Measurements from ENCODE around the gene RAB40C.

RAB40C gene

GRCh38 chr16:630249-630814 lies 40.5 kb downstream of the RAB40C start:
- no peak overlapping the region for H3K9ac ChIP-seq (ENCODE audit: low read length)

GRCh38 chr16:630815-631405 lies 41.0 kb downstream of the RAB40C start, which contains the start of gene WFIKKN1:
WFIKKN1 (plus strand) TSS chr16:630985; CDS start chr16:631254, 269 bp downstream.
- no peaks in the 10 kb centered on the region for H3K27me3 ChIP-seq (ENCODE audit: control insufficient read depth, insufficient read depth, low read length)
- no peak within 1 kb of the TSS for H3K4me3 ChIP-seq (ENCODE audit: low read length)
- H3K4me1 ChIP-seq (ENCODE audit: control insufficient read depth, insufficient read depth, low read length): peaks cover 30% of the 10 kb centered on the region
- H3K9me3 ChIP-seq (ENCODE audit: control insufficient read depth, low read length): no peaks in the 10 kb centered on the region
- H3K9ac ChIP-seq (ENCODE audit: low read length): no peak within 1 kb of the TSS
- H3K36me3 ChIP-seq (ENCODE audit: control insufficient read depth, insufficient read depth, low read length): peaks cover 7% of the 10 kb centered on the region

More at GRCh38 chr16:630249-630814, 40.5 kb downstream of the RAB40C start:
- H3K27me3 ChIP-seq (ENCODE audit: control insufficient read depth, insufficient read depth, low read length): no peaks in the 10 kb centered on the region
- H3K4me1 ChIP-seq (ENCODE audit: control insufficient read depth, insufficient read depth, low read length): peaks cover 26% of the 10 kb centered on the region
- no peak overlapping the region for H3K4me3 ChIP-seq (ENCODE audit: low read length)
- no peaks in the 10 kb centered on the region for H3K9me3 ChIP-seq (ENCODE audit: control insufficient read depth, low read length)
- H3K36me3 ChIP-seq (ENCODE audit: control insufficient read depth, insufficient read depth, low read length): peaks cover 10% of the 10 kb centered on the region

- H3K4me1 ChIP-seq (ENCODE audit: control insufficient read depth, insufficient read depth, low read length): peaks cover 30% of the 10 kb centered on the region
- no peak overlapping the region for H3K9ac ChIP-seq (ENCODE audit: low read length)
- no peaks in the 10 kb centered on the region for H3K27me3 ChIP-seq (ENCODE audit: control insufficient read depth, insufficient read depth, low read length)
- no peak overlapping the region for H3K4me3 ChIP-seq (ENCODE audit: low read length)
- no peaks in the 10 kb centered on the region for H3K36me3 ChIP-seq (ENCODE audit: control insufficient read depth, insufficient read depth, low read length)
- H3K9me3 ChIP-seq (ENCODE audit: control insufficient read depth, low read length): no peaks in the 10 kb centered on the region
Observed at GRCh38 chr16:631808-632358, 42.0 kb downstream of the RAB40C start.

GRCh38 chr16:632486-633335 lies 42.8 kb downstream of the RAB40C start:
- Histone ChIP-seq H3K4me1 (ENCODE audit: control insufficient read depth, insufficient read depth, low read length) (peaks cover 29% of the 10 kb centered on the region), H3K36me3 (ENCODE audit: control insufficient read depth, insufficient read depth, low read length) (no peaks in the 10 kb centered on the region), H3K4me3 (ENCODE audit: low read length) (no peak overlapping the region), H3K9ac (ENCODE audit: low read length) (no peak overlapping the region), H3K9me3 (ENCODE audit: control insufficient read depth, low read length) (no peaks in the 10 kb centered on the region), H3K27me3 (ENCODE audit: control insufficient read depth, insufficient read depth, low read length) (no peaks in the 10 kb centered on the region)

GRCh38 chr16:633336-634050 lies 43.6 kb downstream of the RAB40C start:
- no peak overlapping the region for H3K4me3 ChIP-seq (ENCODE audit: low read length)
- no peaks in the 10 kb centered on the region for H3K27me3 ChIP-seq (ENCODE audit: control insufficient read depth, insufficient read depth, low read length)
- no peak overlapping the region for H3K9ac ChIP-seq (ENCODE audit: low read length)
- no peaks in the 10 kb centered on the region for H3K9me3 ChIP-seq (ENCODE audit: control insufficient read depth, low read length)
- no peaks in the 10 kb centered on the region for H3K36me3 ChIP-seq (ENCODE audit: control insufficient read depth, insufficient read depth, low read length)
- H3K4me1 ChIP-seq (ENCODE audit: control insufficient read depth, insufficient read depth, low read length): peaks cover 30% of the 10 kb centered on the region

GRCh38 chr16:634051-634670 lies 44.3 kb downstream of the RAB40C start:
- no peaks in the 10 kb centered on the region for H3K36me3 ChIP-seq (ENCODE audit: control insufficient read depth, insufficient read depth, low read length)
- peaks cover 30% of the 10 kb centered on the region for H3K4me1 ChIP-seq (ENCODE audit: control insufficient read depth, insufficient read depth, low read length)

GRCh38 chr16:634996-635395 lies 45.1 kb downstream of the RAB40C start:
- no peaks in the 10 kb centered on the region for H3K27me3 ChIP-seq (ENCODE audit: control insufficient read depth, insufficient read depth, low read length)
- no peaks in the 10 kb centered on the region for H3K9me3 ChIP-seq (ENCODE audit: control insufficient read depth, low read length)
- H3K36me3 ChIP-seq (ENCODE audit: control insufficient read depth, insufficient read depth, low read length): no peaks in the 10 kb centered on the region
- H3K9ac ChIP-seq (ENCODE audit: low read length): no peak overlapping the region
- no peak overlapping the region for H3K4me3 ChIP-seq (ENCODE audit: low read length)
- peaks cover 28% of the 10 kb centered on the region for H3K4me1 ChIP-seq (ENCODE audit: control insufficient read depth, insufficient read depth, low read length)

More at GRCh38 chr16:634051-634670, 44.3 kb downstream of the RAB40C start:
- H3K9me3 ChIP-seq (ENCODE audit: control insufficient read depth, low read length): no peaks in the 10 kb centered on the region
- no peak overlapping the region for H3K4me3 ChIP-seq (ENCODE audit: low read length)
- no peaks in the 10 kb centered on the region for H3K27me3 ChIP-seq (ENCODE audit: control insufficient read depth, insufficient read depth, low read length)
- H3K9ac ChIP-seq (ENCODE audit: low read length): no peak overlapping the region

- H3K9ac ChIP-seq (ENCODE audit: low read length): peak overlapping the region; percentile 68
- H3K9me3 ChIP-seq (ENCODE audit: control insufficient read depth, low read length): no peaks in the 10 kb centered on the region
- H3K27me3 ChIP-seq (ENCODE audit: control insufficient read depth, insufficient read depth, low read length): no peaks in the 10 kb centered on the region
- peak overlapping the region; percentile 46 for H3K4me3 ChIP-seq (ENCODE audit: low read length)
- H3K4me1 ChIP-seq (ENCODE audit: control insufficient read depth, insufficient read depth, low read length): peaks cover 22% of the 10 kb centered on the region
- no peaks in the 10 kb centered on the region for H3K36me3 ChIP-seq (ENCODE audit: control insufficient read depth, insufficient read depth, low read length)
Observed at GRCh38 chr16:635573-636205, 45.8 kb downstream of the RAB40C start.

- Histone ChIP-seq H3K27me3 (ENCODE audit: control insufficient read depth, insufficient read depth, low read length) (no peaks in the 10 kb centered on the region), H3K4me1 (ENCODE audit: control insufficient read depth, insufficient read depth, low read length) (peaks cover 22% of the 10 kb centered on the region), H3K9me3 (ENCODE audit: control insufficient read depth, low read length) (no peaks in the 10 kb centered on the region), H3K9ac (ENCODE audit: low read length) (peak within 1 kb of the TSS; percentile 68), H3K36me3 (ENCODE audit: control insufficient read depth, insufficient read depth, low read length) (no peaks in the 10 kb centered on the region), H3K4me3 (ENCODE audit: low read length) (peak within 1 kb of the TSS; percentile 46)
Observed at GRCh38 chr16:636206-637080, 46.6 kb downstream of the RAB40C start, which contains the start of gene METTL26. METTL26 (minus strand) TSS chr16:636305; CDS start chr16:636290, 15 bp downstream.
